Measurements from ENCODE around the gene FLT3.

DNA sequence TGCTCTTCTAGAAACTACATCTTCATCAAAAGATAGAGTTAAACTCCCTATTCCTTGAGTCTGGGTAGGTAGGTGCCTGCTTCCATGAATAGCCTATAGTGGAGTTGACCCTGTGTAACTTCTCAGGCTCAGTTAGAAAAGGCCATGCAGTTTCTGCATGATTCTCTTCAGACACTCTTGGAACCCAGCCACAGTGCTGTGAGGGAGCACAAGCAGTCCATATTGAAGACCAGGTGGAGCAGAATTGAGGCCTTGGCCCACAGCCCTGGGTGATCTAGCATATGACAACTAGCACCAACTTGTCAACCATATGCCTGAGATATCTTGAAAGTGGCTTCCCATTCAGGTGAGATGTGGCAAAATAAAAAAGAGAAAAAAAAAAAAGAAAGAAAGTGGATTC is 27.7 kb upstream of the FLT3 start:
- TF ChIP-seq CTCF (IDR thresholded peaks at IDR 0.05) (no peak), POLR2A (IDR thresholded peaks at IDR 0.05) (no peak)
